Muscle of leg (tissue), 11 donors: Measurements from ENCODE around the gene PI16. TPM values are rescaled to one million over a fixed set of nuclear protein-coding genes. Genes with fewer than 3 reads are reported as not detected.

ENCODE experiments used
- DNase-seq: peaks from one replicate; pipeline ENCODE4 v3.0.0; 2013
- H3K27ac ChIP-seq: one replicate; pipeline ENCODE4 v1.5.1; 2013; ENCODE audit warnings: mild to moderate bottlenecking, low read length, control low read depth
- H3K27me3 ChIP-seq: one replicate; pipeline ENCODE4 v1.6.1; 2013; ENCODE audit warnings: low read length; ENCODE audit not compliant: control insufficient read depth, insufficient read depth
- H3K36me3 ChIP-seq: one replicate; pipeline ENCODE4 v1.6.1; 2013; ENCODE audit warnings: low read length; ENCODE audit not compliant: control insufficient read depth, insufficient read depth
- H3K4me1 ChIP-seq: one replicate; pipeline ENCODE4 v1.6.1; 2013; ENCODE audit warnings: low read length; ENCODE audit not compliant: control insufficient read depth, insufficient read depth
- H3K4me3 ChIP-seq: one replicate; pipeline ENCODE4 v1.5.1; 2013; ENCODE audit warnings: low read length, control low read depth
- H3K9me3 ChIP-seq: replicated peaks from 2 replicates; pipeline ENCODE4 v1.6.1; 2013; ENCODE audit warnings: low read depth, low read length; ENCODE audit not compliant: control insufficient read depth
- WGBS: methylation state at CpG from one replicate; pipeline ENCODE4 v1.1.5; 2013; ENCODE audit warnings: missing lambda C conversion rate; ENCODE audit not compliant: insufficient coverage; 5-methylcytosine and 5-hydroxymethylcytosine counted together
- polyA plus RNA-seq, 8 donors: library from polyadenylated mRNA; unstranded; fragments of 120-200 nt; gene quantifications; one replicate each; pipeline versions ENCODE4 v1.2.1 to v1.2.3, GENCODE V29; 2013; ENCODE audit warnings: inconsistent platforms in 1 of 8, low replicate concordance in 1 of 8; ENCODE audit not compliant: insufficient read length in 8 of 8, insufficient read depth in 1 of 8
- total RNA-seq: library from RNA; stranded (reverse); fragments of 120-200 nt; gene quantifications from one replicate; pipeline ENCODE4 v1.2.4, GENCODE V29; 2013

Gene PI16
- total and polyA plus RNA-seq, 9 donors = 5.9 to 68.6 (median 27.5) TPM

- Histone ChIP-seq H3K36me3 (peaks cover 51% of the 10 kb centered on the region), H3K9me3 (no peaks in the 10 kb centered on the region), H3K4me3 (no peak overlapping the region), H3K27ac (no peak overlapping the region), H3K27me3 (no peaks in the 10 kb centered on the region), H3K4me1 (peaks cover 17% of the 10 kb centered on the region)
- DNase-seq = no peak
- WGBS = 37% methylated on average over 5 of the region's 10 CpGs
Observed at GRCh38 chr6:36914227-36914794, 40.2 kb upstream of the PI16 start.

DNA sequence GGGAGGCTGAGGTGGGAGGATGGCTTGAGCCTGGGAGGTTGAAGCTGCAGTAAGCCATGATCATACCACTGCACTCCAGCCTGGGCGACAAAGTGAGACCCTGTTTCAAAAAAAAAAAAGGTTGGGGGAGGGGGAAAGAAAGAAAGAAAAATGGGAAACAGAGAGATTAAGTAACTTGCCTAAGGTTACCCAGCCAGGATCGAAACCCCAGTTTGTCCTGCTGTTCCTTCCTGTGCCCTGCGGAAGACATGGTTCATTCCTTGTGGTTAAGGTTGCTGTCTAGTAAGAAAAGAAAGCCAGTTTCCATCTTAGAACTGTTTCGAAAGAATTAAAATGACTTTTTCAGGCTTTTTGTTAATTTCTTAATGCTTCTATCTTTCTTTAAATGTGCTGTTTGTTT, 38.9 kb upstream of the PI16 start:
- Histone ChIP-seq H3K36me3 (peaks cover 63% of the 10 kb centered on the region), H3K9me3 (no peaks in the 10 kb centered on the region), H3K4me1 (peaks cover 27% of the 10 kb centered on the region), H3K4me3 (no peak overlapping the region), H3K27me3 (no peaks in the 10 kb centered on the region), H3K27ac (no peak overlapping the region)
- 62% methylated on average over 2 of the region's 4 CpGs for WGBS
- no peak for DNase-seq

- peak; percentile 69 for DNase-seq
- Histone ChIP-seq H3K27me3 (no peaks in the 10 kb centered on the region), H3K4me3 (no peak overlapping the region), H3K27ac (peak overlapping the region; percentile 18), H3K36me3 (peaks cover 68% of the 10 kb centered on the region), H3K9me3 (no peaks in the 10 kb centered on the region), H3K4me1 (peaks cover 31% of the 10 kb centered on the region)
- WGBS = 33% methylated on average over 1 of the region's 2 CpGs
Observed at GRCh38 chr6:36916126-36916525, 38.4 kb upstream of the PI16 start.

DNA sequence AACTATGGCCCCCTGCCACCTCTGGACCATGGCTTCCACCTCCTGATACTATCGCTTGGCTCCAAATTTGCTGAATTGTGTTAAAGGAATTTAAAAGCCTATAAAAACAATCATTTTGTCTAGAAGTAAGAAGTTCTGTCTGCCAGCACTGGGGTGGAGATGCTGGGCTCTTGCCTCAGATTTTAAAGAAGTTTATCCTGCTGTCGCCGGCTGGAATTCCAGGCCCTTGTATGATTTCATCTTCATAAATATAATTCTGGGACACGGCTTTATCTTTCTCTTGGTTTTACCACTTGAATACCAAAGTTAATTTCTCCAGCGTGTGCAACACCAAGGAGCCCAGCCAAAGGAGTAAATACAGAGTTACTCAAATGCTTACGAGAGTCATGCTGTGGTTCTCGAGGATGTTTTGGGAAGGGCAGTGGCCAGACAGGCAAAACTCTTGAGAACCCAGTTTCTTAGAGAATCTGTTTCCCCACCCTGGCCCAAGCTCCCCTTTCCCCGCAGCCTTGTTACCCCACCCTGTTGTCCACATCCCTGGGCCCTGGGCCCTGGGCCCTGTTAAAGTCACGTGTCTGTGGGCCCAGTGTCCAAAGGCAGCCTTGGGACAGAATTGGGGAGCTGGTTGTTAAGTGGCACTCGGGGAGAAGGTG, 36.9 kb upstream of the PI16 start:
- Histone ChIP-seq H3K4me3 (no peak overlapping the region), H3K27me3 (no peaks in the 10 kb centered on the region), H3K27ac (peak overlapping the region; percentile 93), H3K36me3 (peaks cover 68% of the 10 kb centered on the region), H3K4me1 (peaks cover 31% of the 10 kb centered on the region), H3K9me3 (no peaks in the 10 kb centered on the region)
- 46% methylated on average over 4 of the region's 10 CpGs for WGBS
- DNase-seq = peak; percentile 91

- Histone ChIP-seq H3K27me3 (no peaks in the 10 kb centered on the region), H3K27ac (peak overlapping the region; percentile 69), H3K4me1 (peaks cover 35% of the 10 kb centered on the region), H3K9me3 (no peaks in the 10 kb centered on the region), H3K36me3 (peaks cover 74% of the 10 kb centered on the region), H3K4me3 (no peak overlapping the region)
- DNase-seq = no peak
- WGBS = 70% methylated on average over 2 of the region's 4 CpGs
Observed at GRCh38 chr6:36920049-36920448, 34.5 kb upstream of the PI16 start.

DNA sequence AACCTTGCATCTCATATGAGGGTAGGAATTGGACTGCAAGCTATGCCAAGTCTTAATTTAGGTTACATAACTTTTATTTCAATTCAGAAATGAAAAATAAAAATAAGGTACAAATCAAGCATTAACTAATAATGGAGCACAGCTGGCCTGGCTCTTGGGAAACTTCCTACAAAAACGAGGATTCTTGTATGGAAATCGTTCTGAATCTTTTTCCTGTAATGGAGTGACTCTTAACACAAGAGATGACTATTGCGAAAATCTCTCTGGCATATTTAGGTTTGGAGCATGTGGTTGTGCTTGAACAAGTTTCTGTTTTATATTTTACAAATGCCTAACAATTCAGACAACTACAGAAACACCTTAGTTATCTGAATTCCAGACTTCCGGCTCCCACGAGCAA, 34.0 kb upstream of the PI16 start:
- H3K27me3 ChIP-seq = no peaks in the 10 kb centered on the region

GRCh38 chr6:36924131-36924530, 30.4 kb upstream of the PI16 start:
- Histone ChIP-seq H3K27ac (peak overlapping the region; percentile 51), H3K9me3 (no peaks in the 10 kb centered on the region), H3K4me1 (peaks cover 47% of the 10 kb centered on the region), H3K4me3 (no peak overlapping the region), H3K36me3 (peaks cover 54% of the 10 kb centered on the region), H3K27me3 (no peaks in the 10 kb centered on the region)
- WGBS = 47% methylated on average over 2 of the region's 4 CpGs
- peak; percentile 55 for DNase-seq

More for the DNA sequence above, 34.0 kb upstream of the PI16 start:
- Histone ChIP-seq H3K36me3 (peaks cover 71% of the 10 kb centered on the region), H3K27ac (peak overlapping the region; percentile 69), H3K4me1 (peaks cover 35% of the 10 kb centered on the region), H3K9me3 (no peaks in the 10 kb centered on the region), H3K4me3 (no peak overlapping the region)
- DNase-seq = peak; percentile 79
- WGBS = no CpG with 5 or more reads among the region's 5 CpGs

DNA sequence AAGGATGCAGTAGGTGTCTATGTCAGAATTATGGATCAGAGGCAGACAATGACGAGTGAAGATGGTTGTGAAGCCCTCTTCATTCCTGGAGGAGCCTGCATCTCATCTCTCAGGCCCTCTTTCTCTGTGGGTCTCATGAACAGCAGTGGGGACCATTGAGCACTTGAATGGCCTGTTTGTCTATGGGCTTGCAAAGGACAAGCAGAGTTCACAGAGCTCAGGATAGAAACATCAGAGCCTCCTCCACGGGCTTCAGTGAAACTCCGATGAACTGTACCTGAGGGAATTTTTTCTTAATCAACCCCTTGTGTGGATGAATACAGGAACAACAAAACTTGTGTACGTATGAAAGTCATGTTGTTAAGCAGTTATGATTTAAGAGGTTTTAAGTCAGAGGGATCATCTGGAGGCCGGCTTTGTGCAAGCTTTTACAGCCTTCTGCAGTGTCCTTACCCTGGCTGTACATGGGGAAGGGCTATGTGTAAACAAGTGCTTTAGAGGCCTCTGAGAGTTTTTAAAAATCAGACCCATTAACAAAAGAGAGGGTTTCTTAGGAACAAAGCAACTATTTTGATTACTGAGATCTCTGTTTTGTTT, 29.7 kb upstream of the PI16 start:
- Histone ChIP-seq H3K36me3 (peaks cover 49% of the 10 kb centered on the region), H3K27ac (peak overlapping the region; percentile 51), H3K9me3 (no peaks in the 10 kb centered on the region), H3K27me3 (no peaks in the 10 kb centered on the region), H3K4me1 (peaks cover 50% of the 10 kb centered on the region), H3K4me3 (no peak overlapping the region)
- 32% methylated on average over 4 of the region's 5 CpGs for WGBS
- DNase-seq = peak; percentile 40

- no peak overlapping the region for H3K4me3 ChIP-seq
- H3K27ac ChIP-seq = peak overlapping the region; percentile 31
- no peak for DNase-seq
- H3K9me3 ChIP-seq = no peaks in the 10 kb centered on the region
- no peaks in the 10 kb centered on the region for H3K27me3 ChIP-seq
- H3K36me3 ChIP-seq = peaks cover 40% of the 10 kb centered on the region
- peaks cover 49% of the 10 kb centered on the region for H3K4me1 ChIP-seq
- no CpG with 5 or more reads among the region's 4 CpGs for WGBS
Observed at GRCh38 chr6:36925809-36926208, 28.7 kb upstream of the PI16 start.

DNA sequence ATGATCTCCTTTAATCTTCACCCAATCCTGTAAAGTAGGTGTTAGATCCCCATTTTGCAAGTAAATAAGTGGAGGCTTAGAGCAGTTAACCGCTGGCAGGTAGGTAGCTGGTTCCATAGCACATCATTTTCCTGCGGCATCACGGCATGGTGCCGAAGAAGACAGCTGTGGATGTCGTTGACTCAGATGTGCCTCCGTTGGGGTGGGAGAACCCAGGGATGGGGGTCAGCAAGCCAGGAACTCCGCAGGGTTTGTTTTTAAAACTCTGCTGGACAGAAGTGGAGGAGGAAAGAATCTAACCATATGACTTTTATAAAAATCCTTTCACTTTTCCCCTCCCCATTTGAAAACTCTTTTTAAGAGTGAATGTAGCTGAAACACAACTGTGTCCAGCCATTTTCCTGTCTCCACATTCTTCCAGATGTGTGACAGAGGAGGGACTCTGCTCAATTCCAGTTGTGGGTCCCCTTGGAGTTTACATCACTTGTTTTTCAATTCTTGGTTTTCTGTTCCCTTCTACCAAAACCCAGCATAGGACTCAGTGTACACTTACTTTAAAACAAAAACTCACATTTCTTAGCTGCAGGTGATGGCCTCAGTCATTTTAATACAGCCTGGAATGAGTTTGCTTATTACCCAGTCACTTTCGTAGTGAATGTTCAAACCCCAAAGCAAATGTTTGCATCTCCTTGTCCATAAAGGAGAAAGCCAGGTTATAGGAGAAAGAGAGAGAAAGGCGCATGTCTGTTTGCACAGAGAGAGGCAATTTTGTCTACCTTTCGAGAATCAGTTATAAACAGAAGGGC, 27.6 kb upstream of the PI16 start:
- H3K4me1 ChIP-seq = peaks cover 46% of the 10 kb centered on the region
- H3K27ac ChIP-seq = peak overlapping the region; percentile 87
- H3K27me3 ChIP-seq = no peaks in the 10 kb centered on the region
- no peaks in the 10 kb centered on the region for H3K9me3 ChIP-seq
- H3K36me3 ChIP-seq = peaks cover 30% of the 10 kb centered on the region
- no peak overlapping the region for H3K4me3 ChIP-seq
- DNase-seq = peak; percentile 74
- 25% methylated on average over 4 of the region's 10 CpGs for WGBS
